B cell (primary cell): ENCODE measurements around the gene DRC7. TPM values are rescaled to one million over a fixed set of nuclear protein-coding genes. Genes with fewer than 3 reads are reported as not detected.

ENCODE experiments used
- ATAC-seq: fragments of 200-7000 bp; cut with Tn5 transposase; one replicate; pipeline ENCODE4 v1.10.0; 2021; ENCODE audit warnings: low read depth, mild to moderate bottlenecking, moderate number of reproducible peaks, moderate library complexity
- CTCF ChIA-PET: fragments of 350-600 bp; sonication (Branson Sonifier 250); formaldehyde crosslinking; loops from one replicate; lab custom pipeline; 2021; ENCODE audit warnings: antibody characterized with exemption, inconsistent platforms; lab: Charles Lee
- POLR2A ChIA-PET: fragments of 350-600 bp; sonication (Branson Sonifier 250); formaldehyde crosslinking; loops from one replicate; lab custom pipeline; 2021; ENCODE audit warnings: antibody characterized with exemption; lab: Charles Lee
- DNase-seq: peaks from one replicate; pipeline ENCODE4 v3.0.0; 2013
- H2AFZ ChIP-seq: 2 replicates; pipeline ENCODE4 v1.6.1; 2012; ENCODE audit warnings: mild to moderate bottlenecking, low read depth, low read length; ENCODE audit not compliant: insufficient read depth, poor library complexity, severe bottlenecking
- H3K27ac ChIP-seq, 2 donors: 1 replicate in 1 of 2; 2 replicates in 1 of 2; pipeline ENCODE4 v1.5.1; 2012 to 2013; ENCODE audit warnings: low read length in 2 of 2, mild to moderate bottlenecking in 2 of 2, moderate library complexity in 1 of 2
- H3K27me3 ChIP-seq, 4 experiments: fragments of 200-600 bp in 1 of 4; sonication (generic) in 1 of 4; replicated peaks in 1 of 4; 1 replicate in 2 of 4; 2 replicates in 2 of 4; pipeline versions ENCODE4 v1.6.1 to v1.7.0; 2013 to 2016; ENCODE audit warnings: low read length in 3 of 4, mild to moderate bottlenecking in 2 of 4, mixed read lengths in 1 of 4, moderate library complexity in 1 of 4; ENCODE audit not compliant: insufficient read depth in 4 of 4, control insufficient read depth in 3 of 4; ENCODE audit errors: control extremely low read depth in 1 of 4
- H3K36me3 ChIP-seq, 2 experiments: replicated peaks in 1 of 2; 1 replicate in 1 of 2; 2 replicates in 1 of 2; pipeline versions ENCODE4 v1.6.1 to v1.7.1; 2013; ENCODE audit warnings: low read length in 1 of 2; ENCODE audit not compliant: insufficient read depth in 2 of 2, control insufficient read depth in 1 of 2; ENCODE audit errors: control extremely low read depth in 1 of 2, extremely low read depth in 1 of 2
- H3K4me1 ChIP-seq, 2 donors: fragments of 200-600 bp in 1 of 2; sonication (generic) in 1 of 2; 1 replicate in 1 of 2; 2 replicates in 1 of 2; pipeline versions ENCODE4 v1.5.1 to v1.6.1; 2013 to 2017; ENCODE audit warnings: low read length in 2 of 2; ENCODE audit not compliant: control insufficient read depth in 2 of 2, insufficient read depth in 2 of 2
- H3K4me2 ChIP-seq: replicated peaks from 2 replicates; pipeline ENCODE3; 2012; ENCODE audit warnings: mild to moderate bottlenecking, low read depth, low read length; ENCODE audit not compliant: poor library complexity, severe bottlenecking
- H3K4me3 ChIP-seq, 5 experiments: fragments of 200-600 bp in 1 of 5; sonication (generic) in 1 of 5; 1 replicate in 3 of 5; 2 replicates in 2 of 5; pipeline versions ENCODE4 v1.5.1 to v1.7.0; 2011 to 2016; ENCODE audit warnings: low read length in 4 of 5, mild to moderate bottlenecking in 4 of 5, low read depth in 2 of 5, control low read depth in 1 of 5, moderate library complexity in 1 of 5; ENCODE audit not compliant: insufficient read depth in 1 of 5; ENCODE audit errors: control extremely low read depth in 1 of 5, extremely low read depth in 1 of 5
- H3K79me2 ChIP-seq: fragments of 200-600 bp; sonication (generic); one replicate; pipeline ENCODE4 v1.6.0; 2016; ENCODE audit warnings: low read length; ENCODE audit not compliant: control insufficient read depth, insufficient read depth
- H3K9ac ChIP-seq: fragments of 200-600 bp; sonication (generic); 2 replicates; pipeline ENCODE4 v1.6.1; 2017; ENCODE audit warnings: mild to moderate bottlenecking, low read length, moderate library complexity
- H3K9me3 ChIP-seq, 3 donors: one replicate each; pipeline versions ENCODE4 v1.6.1 to v1.7.1; 2013; ENCODE audit warnings: low read length in 2 of 3; ENCODE audit not compliant: control insufficient read depth in 2 of 3, insufficient read depth in 1 of 3; ENCODE audit errors: control extremely low read depth in 1 of 3
- H4K20me1 ChIP-seq: 2 replicates; pipeline ENCODE4 v1.6.0; 2012; ENCODE audit warnings: mild to moderate bottlenecking, low read length; ENCODE audit not compliant: insufficient read depth, control insufficient read depth, poor library complexity, severe bottlenecking
- H3K27ac Mint-ChIP-seq: one replicate; pipeline ENCODE4 v1.8.0; 2021; ENCODE audit warnings: mixed read lengths
- H3K27me3 Mint-ChIP-seq: one replicate; pipeline ENCODE4 v1.8.0; 2021; ENCODE audit warnings: mixed read lengths
- H3K4me1 Mint-ChIP-seq: one replicate; pipeline ENCODE4 v1.8.0; 2021; ENCODE audit warnings: mixed read lengths
- H3K4me3 Mint-ChIP-seq: one replicate; pipeline ENCODE4 v1.8.0; 2021; ENCODE audit warnings: mixed read lengths
- H3K9me3 Mint-ChIP-seq: one replicate; pipeline ENCODE4 v1.8.0; 2022; ENCODE audit warnings: mixed read lengths; ENCODE audit not compliant: insufficient read depth
- CTCF ChIP-seq: fragments of 200-600 bp; IDR thresholded peaks from one replicate; pipeline ENCODE4 v1.8.0; 2022; ENCODE audit warnings: antibody characterized with exemption, mild to moderate bottlenecking
- EZH2 ChIP-seq: IDR thresholded peaks from 2 replicates; pipeline ENCODE4 v1.6.1; 2012; ENCODE audit warnings: borderline replicate concordance, low read depth, mild to moderate bottlenecking, moderate library complexity, low read length; ENCODE audit not compliant: insufficient read depth, poor library complexity, severe bottlenecking
- WGBS: methylation state at CpG from one replicate; pipeline ENCODE4 v1.1.5; 2013; ENCODE audit warnings: missing lambda C conversion rate; ENCODE audit not compliant: insufficient coverage; 5-methylcytosine and 5-hydroxymethylcytosine counted together
- intact Hi-C: fragments of 100-400 bp; cut with micrococcal nuclease; formaldehyde crosslinking; loops from one replicate; pipeline ENCODE4 v1.10.0; 2022
- polyA plus RNA-seq: library from polyadenylated mRNA; depleted of rRNA; stranded (reverse); fragments of >200 nt; gene quantifications from 2 replicates; pipeline ENCODE4 v1.2.3, GENCODE V29; 2012
- total RNA-seq, 2 donors: library from RNA; stranded (reverse); fragments of 120-200 nt in 1 of 2; gene quantifications; 1 replicate in 1 of 2; 2 replicates in 1 of 2; pipeline versions ENCODE4 v1.2.3 to v1.2.4, GENCODE V29; 2013 to 2022

Gene DRC7
- total and polyA plus RNA-seq, 2 donors (not counting 1 experiment from before 2014, with no cell fraction given), result 0.12 to 0.22 TPM

DNA sequence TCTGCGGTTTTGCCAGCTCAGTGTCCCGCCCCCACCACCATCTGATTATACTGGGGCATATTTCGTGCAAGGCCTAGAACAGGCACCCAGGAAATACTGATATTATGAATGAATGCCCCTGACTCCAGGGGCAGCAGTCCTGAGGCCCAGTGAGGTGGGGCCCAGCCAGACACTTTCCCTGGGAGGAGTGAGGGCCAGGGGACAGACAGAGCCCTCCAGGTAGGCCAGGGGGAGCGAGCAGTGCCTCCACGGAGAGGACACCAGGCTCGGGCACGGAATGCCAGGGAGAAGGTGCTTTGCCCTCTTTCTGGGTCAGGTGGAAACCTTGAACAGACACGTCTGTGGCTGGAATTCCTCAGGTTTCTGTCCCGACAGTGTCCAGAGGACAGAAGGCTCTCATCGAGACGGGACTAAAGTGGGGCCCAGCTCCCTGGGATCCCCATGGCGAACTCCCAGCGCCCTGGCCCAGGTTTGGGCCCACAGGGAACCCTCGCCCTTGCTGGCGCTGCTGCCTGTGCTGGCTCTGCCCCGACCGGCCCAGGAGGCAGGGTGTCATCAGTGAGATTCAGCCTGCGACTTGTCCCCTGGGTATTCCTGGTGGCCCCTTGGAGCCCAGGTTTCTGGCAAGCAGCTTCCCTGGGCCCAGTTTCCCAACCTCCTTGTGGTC lies 45.3 kb downstream of the DRC7 start:
- Mint-ChIP-seq H3K4me1 (peaks cover 26% of the 10 kb centered on the region), H3K27me3 (no peaks in the 10 kb centered on the region)

More for the DNA sequence above, 45.3 kb downstream of the DRC7 start:
- no peak overlapping the region for H3K4me3 ChIP-seq
- no peak overlapping the region for H3K4me2 ChIP-seq
- ChIA-PET CTCF (no interaction called here), POLR2A (no interaction called here)
- no peaks in the 10 kb centered on the region for H3K9me3 ChIP-seq
- H3K4me3 Mint-ChIP-seq, result no peak overlapping the region
- intact Hi-C loops, result loop anchor here (5.0 kb wide), 1 partner anchor 93 kb away; no protein-coding TSS in a partner anchor
- peaks cover 9% of the 10 kb centered on the region for H3K79me2 ChIP-seq
- H3K4me1 ChIP-seq, result peaks cover 10 to 12% of the 10 kb centered on the region in 2 donors
- no peak overlapping the region for H3K9ac ChIP-seq
- H2AFZ ChIP-seq, result no peak overlapping the region
- no peak for TF ChIP-seq CTCF
- no peak for TF ChIP-seq EZH2
- DNase-seq (no peak), ATAC-seq (no peak)
- no peaks in the 10 kb centered on the region for H3K27me3 ChIP-seq
- 93% methylated on average over 17 of the region's 18 CpGs for WGBS
- no peak overlapping the region for H3K27ac Mint-ChIP-seq
- no peak overlapping the region for H3K27ac ChIP-seq
- no peaks in the 10 kb centered on the region for H3K9me3 Mint-ChIP-seq
- H3K36me3 ChIP-seq, result peaks cover 0 to 3% of the 10 kb centered on the region in 2 experiments
- H4K20me1 ChIP-seq, result no peaks in the 10 kb centered on the region
